Measurements from ENCODE around the gene SRF. TPM values are rescaled to one million over a fixed set of nuclear protein-coding genes. Genes with fewer than 3 reads are reported as not detected.
A peak's percentile ranks its signal among the peaks of the same experiment; 100 is the strongest.

The SRF gene
- total RNA-seq, 2 donors from 2014 or later: 59.4 to 116 TPM

DNA sequence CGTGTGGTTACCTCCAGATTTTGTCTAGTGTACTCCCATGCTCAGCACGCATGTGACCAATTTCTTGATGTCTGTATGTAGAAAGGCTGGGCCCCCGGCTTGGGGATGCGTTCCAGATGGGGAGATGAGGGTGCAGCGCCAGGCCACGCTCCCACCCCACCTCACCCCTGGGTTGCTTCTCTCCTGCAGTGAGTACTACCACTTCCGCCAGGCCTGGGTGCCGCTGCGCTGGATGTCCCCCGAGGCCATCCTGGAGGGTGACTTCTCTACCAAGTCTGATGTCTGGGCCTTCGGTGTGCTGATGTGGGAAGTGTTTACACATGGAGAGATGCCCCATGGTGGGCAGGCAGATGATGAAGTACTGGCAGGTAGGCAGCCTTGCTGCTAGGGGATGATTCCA lies 11.5 kb upstream of the SRF start:
- TF ChIP-seq, protein P1, sequence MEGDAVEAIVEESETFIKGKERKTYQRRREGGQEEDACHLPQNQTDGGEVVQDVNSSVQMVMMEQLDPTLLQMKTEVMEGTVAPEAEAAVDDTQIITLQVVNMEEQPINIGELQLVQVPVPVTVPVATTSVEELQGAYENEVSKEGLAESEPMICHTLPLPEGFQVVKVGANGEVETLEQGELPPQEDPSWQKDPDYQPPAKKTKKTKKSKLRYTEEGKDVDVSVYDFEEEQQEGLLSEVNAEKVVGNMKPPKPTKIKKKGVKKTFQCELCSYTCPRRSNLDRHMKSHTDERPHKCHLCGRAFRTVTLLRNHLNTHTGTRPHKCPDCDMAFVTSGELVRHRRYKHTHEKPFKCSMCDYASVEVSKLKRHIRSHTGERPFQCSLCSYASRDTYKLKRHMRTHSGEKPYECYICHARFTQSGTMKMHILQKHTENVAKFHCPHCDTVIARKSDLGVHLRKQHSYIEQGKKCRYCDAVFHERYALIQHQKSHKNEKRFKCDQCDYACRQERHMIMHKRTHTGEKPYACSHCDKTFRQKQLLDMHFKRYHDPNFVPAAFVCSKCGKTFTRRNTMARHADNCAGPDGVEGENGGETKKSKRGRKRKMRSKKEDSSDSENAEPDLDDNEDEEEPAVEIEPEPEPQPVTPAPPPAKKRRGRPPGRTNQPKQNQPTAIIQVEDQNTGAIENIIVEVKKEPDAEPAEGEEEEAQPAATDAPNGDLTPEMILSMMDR (IDR thresholded peaks at IDR 0.05): no peak
- DNase-seq (ENCODE audit: low spot score): no peak
- H3K9me3 ChIP-seq: no peaks in the 10 kb centered on the region

GRCh38 chr6:43163899-43164298 lies 7.2 kb upstream of the SRF start:
- H3K27ac ChIP-seq: no peak overlapping the region
- H3K4me1 ChIP-seq: no peaks in the 10 kb centered on the region
- H3K9me3 ChIP-seq: no peaks in the 10 kb centered on the region
- no peak overlapping the region for H3K4me3 ChIP-seq
- no peaks in the 10 kb centered on the region for H3K36me3 ChIP-seq
- H3K27me3 ChIP-seq: no peaks in the 10 kb centered on the region
- TF ChIP-seq, protein P1 (IDR thresholded peaks at IDR 0.05): no peak
- no peak for DNase-seq (ENCODE audit: low spot score)

More for the DNA sequence above, 11.5 kb upstream of the SRF start:
- H3K27ac ChIP-seq: no peak overlapping the region
- H3K4me3 ChIP-seq: no peak overlapping the region
- H3K27me3 ChIP-seq: no peaks in the 10 kb centered on the region
- H3K4me1 ChIP-seq: no peaks in the 10 kb centered on the region
- no peaks in the 10 kb centered on the region for H3K36me3 ChIP-seq

- peak overlapping the region; percentile 84 to 98 for H3K4me3 ChIP-seq
- TF ChIP-seq, protein P1 (IDR thresholded peaks at IDR 0.05): no peak
- no peaks in the 10 kb centered on the region for H3K9me3 ChIP-seq
- no peaks in the 10 kb centered on the region for H3K27me3 ChIP-seq
- peak overlapping the region; percentile 94 to 100 for H3K27ac ChIP-seq
- H3K36me3 ChIP-seq: peaks cover 6% of the 10 kb centered on the region
- DNase-seq (ENCODE audit: low spot score): peak; percentile 89
- H3K4me1 ChIP-seq: peaks cover 0 to 29% of the 10 kb centered on the region in 2 donors
Observed at GRCh38 chr6:43170417-43170930, 595 bp upstream of the SRF start.

DNA sequence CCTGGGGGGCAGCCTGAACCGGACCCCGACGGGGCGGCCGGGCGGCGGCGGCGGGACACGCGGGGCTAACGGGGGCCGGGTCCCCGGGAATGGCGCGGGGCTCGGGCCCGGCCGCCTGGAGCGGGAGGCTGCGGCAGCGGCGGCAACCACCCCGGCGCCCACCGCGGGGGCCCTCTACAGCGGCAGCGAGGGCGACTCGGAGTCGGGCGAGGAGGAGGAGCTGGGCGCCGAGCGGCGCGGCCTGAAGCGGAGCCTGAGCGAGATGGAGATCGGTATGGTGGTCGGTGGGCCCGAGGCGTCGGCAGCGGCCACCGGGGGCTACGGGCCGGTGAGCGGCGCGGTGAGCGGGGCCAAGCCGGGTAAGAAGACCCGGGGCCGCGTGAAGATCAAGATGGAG lies 636 bp downstream of the SRF start:
- Histone ChIP-seq H3K4me3 (peak overlapping the region; percentile 84 to 98), H3K27me3 (no peaks in the 10 kb centered on the region), H3K36me3 (peaks cover 18% of the 10 kb centered on the region), H3K27ac (peak overlapping the region; percentile 94 to 100), H3K9me3 (no peaks in the 10 kb centered on the region), H3K4me1 (peaks cover 0 to 38% of the 10 kb centered on the region in 2 donors)
- TF ChIP-seq, protein P1 (IDR thresholded peaks at IDR 0.05): no peak
- no peak for DNase-seq (ENCODE audit: low spot score)

DNA sequence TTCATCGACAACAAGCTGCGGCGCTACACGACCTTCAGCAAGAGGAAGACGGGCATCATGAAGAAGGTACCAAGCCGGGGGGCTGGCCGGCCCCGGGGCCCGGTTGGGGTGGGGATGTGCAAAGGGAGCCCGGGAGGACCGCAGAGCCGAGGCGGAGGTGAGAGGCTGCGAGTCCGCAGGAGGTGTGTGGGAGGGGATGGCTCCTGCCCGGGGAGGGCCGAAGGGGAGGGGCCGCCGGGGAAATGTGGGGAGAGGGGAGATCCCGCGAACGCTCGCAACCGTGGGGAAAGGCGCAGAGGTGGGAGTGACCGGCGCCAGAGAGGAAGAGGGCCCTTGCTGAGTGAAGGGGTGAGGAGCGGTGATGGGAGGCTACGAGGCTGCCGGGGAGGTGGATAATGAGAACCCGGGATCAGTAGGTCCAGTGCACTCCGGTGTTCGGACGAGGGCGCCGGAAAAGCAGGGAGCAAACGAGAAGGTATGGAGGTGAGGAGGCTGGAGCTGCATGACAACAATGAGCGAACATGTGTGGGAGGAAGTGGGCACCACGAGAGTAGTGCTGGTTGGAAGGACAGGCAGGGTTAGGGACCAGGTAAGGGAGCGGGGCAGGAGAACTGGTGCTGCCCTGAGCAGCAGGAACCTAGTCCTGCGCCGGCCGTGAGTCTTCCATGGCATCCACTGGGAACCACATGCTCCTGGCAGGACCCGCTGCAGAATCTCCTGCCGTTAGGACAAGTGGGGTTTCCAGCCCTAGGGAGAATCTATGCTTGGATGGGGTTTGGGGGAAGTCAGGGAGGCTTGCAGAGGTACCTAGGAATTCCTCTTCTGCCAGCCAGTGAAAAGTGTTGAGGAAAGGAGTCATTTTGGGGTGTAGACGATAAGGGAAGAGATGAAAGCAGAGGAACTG lies 1.3 kb downstream of the SRF start:
- no peaks in the 10 kb centered on the region for H3K9me3 ChIP-seq
- TF ChIP-seq, protein P1 (IDR thresholded peaks at IDR 0.05): no peak
- H3K27ac ChIP-seq: peak overlapping the region; percentile 94 to 100
- H3K4me1 ChIP-seq: peaks cover 0 to 38% of the 10 kb centered on the region in 2 donors
- H3K4me3 ChIP-seq: peak overlapping the region; percentile 84 to 98
- H3K27me3 ChIP-seq: no peaks in the 10 kb centered on the region
- H3K36me3 ChIP-seq: peaks cover 25% of the 10 kb centered on the region
- DNase-seq (ENCODE audit: low spot score): no peak

Measured in right atrium auricular region (tissue), 2 donors.